HS-27A (cell line): Measurements from ENCODE around the gene GADD45G.

Experiments used
- DNase-seq: peaks from one replicate; pipeline ENCODE4 v3.0.0-alpha.2; 2012; ENCODE audit warnings: low read depth, missing footprints

Gene GADD45G

GRCh38 chr9:89604729-89605464 is at the start of gene GADD45G:
Gene GADD45G (plus strand): TSS chr9:89605012. CDS start chr9:89605122, 110 bp downstream.
- no peak for DNase-seq

GRCh38 chr9:89555036-89555415 is 49.8 kb upstream of the GADD45G start:
- no peak for DNase-seq

GRCh38 chr9:89555451-89556375 is 49.1 kb upstream of the GADD45G start:
- DNase-seq = no peak

GRCh38 chr9:89558196-89558899 is 46.5 kb upstream of the GADD45G start:
- no peak for DNase-seq

GRCh38 chr9:89558948-89559347 is 45.9 kb upstream of the GADD45G start:
- DNase-seq = no peak

- no peak for DNase-seq
These were observed 42.5 kb upstream of the GADD45G start for GRCh38 chr9:89562186-89562814.

GRCh38 chr9:89563571-89564345 is 41.1 kb upstream of the GADD45G start:
- DNase-seq = no peak

- no peak for DNase-seq
These were observed 40.4 kb upstream of the GADD45G start for GRCh38 chr9:89564346-89564878.

GRCh38 chr9:89567649-89568048 is 37.2 kb upstream of the GADD45G start:
- DNase-seq = no peak

- no peak for DNase-seq
These were observed 30.5 kb upstream of the GADD45G start for GRCh38 chr9:89574309-89574708.

GRCh38 chr9:89576404-89576839 is 28.4 kb upstream of the GADD45G start:
- DNase-seq = no peak

GRCh38 chr9:89577363-89577762 is 27.4 kb upstream of the GADD45G start:
- DNase-seq = no peak

GRCh38 chr9:89579741-89580385 is 24.9 kb upstream of the GADD45G start:
- DNase-seq = no peak

GRCh38 chr9:89586311-89586710 is 18.5 kb upstream of the GADD45G start:
- no peak for DNase-seq

- no peak for DNase-seq
These were observed 16.4 kb upstream of the GADD45G start for GRCh38 chr9:89588271-89588879.

- no peak for DNase-seq
These were observed 14.4 kb upstream of the GADD45G start for GRCh38 chr9:89590415-89590814.

- no peak for DNase-seq
These were observed 13.3 kb upstream of the GADD45G start for GRCh38 chr9:89591274-89592212.

GRCh38 chr9:89592213-89592815 is 12.5 kb upstream of the GADD45G start:
- DNase-seq = no peak
